SU-DHL-6 (cell line): ENCODE data around the gene KLF13.

Experiments used
- H2AFZ ChIP-seq: fragments of 200-600 bp; sonication (generic); 2 replicates; pipeline ENCODE4 v1.6.1; 2014; ENCODE audit warnings: low read depth, mild to moderate bottlenecking, moderate library complexity, mixed read lengths, antibody characterized with exemption, low read length; ENCODE audit not compliant: severe bottlenecking
- H3F3A ChIP-seq: fragments of 200-600 bp; shearing (Covaris generic); 2 replicates; pipeline ENCODE4 v1.6.0; 2016; ENCODE audit warnings: antibody characterized with exemption, mild to moderate bottlenecking; ENCODE audit not compliant: insufficient read depth
- H3K27ac ChIP-seq: fragments of 200-600 bp; sonication (generic); 2 replicates; pipeline ENCODE4 v1.5.1; 2016; ENCODE audit warnings: low read depth, mild to moderate bottlenecking, low read length, moderate library complexity, mixed read lengths
- H3K27me3 ChIP-seq: fragments of 200-600 bp; sonication (generic), shearing (Covaris generic); 2 replicates; pipeline ENCODE4 v1.6.0; 2014; ENCODE audit warnings: mild to moderate bottlenecking, low read length
- H3K36me3 ChIP-seq: fragments of 200-600 bp; sonication (generic); 2 replicates; pipeline ENCODE4 v1.6.1; 2014; ENCODE audit warnings: mild to moderate bottlenecking, low read length, mixed read lengths
- H3K4me2 ChIP-seq: fragments of 300-600, 200-600 bp; shearing (Covaris generic), sonication (generic); 2 replicates; pipeline ENCODE4 v1.6.0; 2014; ENCODE audit warnings: low read length, low read depth, mild to moderate bottlenecking; ENCODE audit not compliant: poor library complexity, severe bottlenecking
- H3K4me3 ChIP-seq: fragments of 200-600 bp; sonication (generic); 2 replicates; pipeline ENCODE4 v1.5.1; 2014; ENCODE audit warnings: antibody characterized with exemption, low read length, mild to moderate bottlenecking, mixed read lengths; ENCODE audit not compliant: insufficient read depth, poor library complexity, severe bottlenecking
- H3K79me2 ChIP-seq: fragments of 200-600 bp; sonication (generic); 2 replicates; pipeline ENCODE4 v1.6.1; 2014; ENCODE audit warnings: mild to moderate bottlenecking, low read length, moderate library complexity; ENCODE audit not compliant: insufficient read depth
- H3K9ac ChIP-seq: fragments of 200-600 bp; sonication (generic); 2 replicates; pipeline ENCODE4 v1.7.0; 2014; ENCODE audit warnings: mild to moderate bottlenecking, low read length
- H3K9me2 ChIP-seq: fragments of 200-600 bp; sonication (generic); replicated peaks from 2 replicates; pipeline ENCODE4 v1.6.1; 2014; ENCODE audit warnings: low read length; ENCODE audit not compliant: insufficient read depth
- H3K9me3 ChIP-seq: fragments of 200-600 bp; sonication (generic); 2 replicates; pipeline ENCODE4 v1.6.1; 2014; ENCODE audit warnings: low read length, mixed read lengths; ENCODE audit not compliant: insufficient read depth
- H4K20me1 ChIP-seq: fragments of 200-600 bp; sonication (generic); 2 replicates; pipeline ENCODE4 v1.6.1; 2014; ENCODE audit warnings: low read depth, mild to moderate bottlenecking, antibody characterized with exemption, low read length, moderate library complexity, mixed read lengths
- CTCF ChIP-seq: fragments of 200-600 bp; sonication (generic); IDR thresholded peaks from one replicate; pipeline ENCODE4 v1.5.1; 2017; ENCODE audit warnings: antibody characterized with exemption, mild to moderate bottlenecking, low read length, moderate library complexity; ENCODE audit not compliant: insufficient read depth, poor library complexity, severe bottlenecking
- EZH2phosphoT487 ChIP-seq: fragments of 200-600 bp; sonication (generic), shearing (Covaris generic); conservative IDR thresholded peaks from 2 replicates; pipeline ENCODE4 v1.6.1; 2018; ENCODE audit warnings: mild to moderate bottlenecking, antibody characterized with exemption, low read length, moderate library complexity, mixed read lengths

Gene KLF13

GRCh38 chr15:31306426-31307269 is 20.0 kb upstream of the KLF13 start:
- no peak overlapping the region for H3K4me2 ChIP-seq

GRCh38 chr15:31307270-31308184 is 19.1 kb upstream of the KLF13 start:
- Histone ChIP-seq H3K27me3 (no peaks in the 10 kb centered on the region), H3K4me2 (no peak overlapping the region), H3K9me2 (no peaks in the 10 kb centered on the region), H3F3A (no peaks in the 10 kb centered on the region), H3K9me3 (no peaks in the 10 kb centered on the region), H3K79me2 (no peaks in the 10 kb centered on the region), H3K36me3 (no peaks in the 10 kb centered on the region), H3K4me3 (no peak overlapping the region), H3K9ac (no peak overlapping the region), H4K20me1 (no peaks in the 10 kb centered on the region), H2AFZ (no peak overlapping the region), H3K27ac (no peak overlapping the region)
- TF ChIP-seq CTCF (no peak), EZH2phosphoT487 (no peak)

More at GRCh38 chr15:31306426-31307269, 20.0 kb upstream of the KLF13 start:
- TF ChIP-seq CTCF (no peak), EZH2phosphoT487 (no peak)
- Histone ChIP-seq H3K27ac (no peak overlapping the region), H3K9me3 (no peaks in the 10 kb centered on the region), H3K79me2 (no peaks in the 10 kb centered on the region), H4K20me1 (no peaks in the 10 kb centered on the region), H3F3A (no peaks in the 10 kb centered on the region), H2AFZ (no peak overlapping the region), H3K9me2 (no peaks in the 10 kb centered on the region), H3K9ac (no peak overlapping the region), H3K36me3 (no peaks in the 10 kb centered on the region), H3K4me3 (no peak overlapping the region), H3K27me3 (no peaks in the 10 kb centered on the region)

DNA sequence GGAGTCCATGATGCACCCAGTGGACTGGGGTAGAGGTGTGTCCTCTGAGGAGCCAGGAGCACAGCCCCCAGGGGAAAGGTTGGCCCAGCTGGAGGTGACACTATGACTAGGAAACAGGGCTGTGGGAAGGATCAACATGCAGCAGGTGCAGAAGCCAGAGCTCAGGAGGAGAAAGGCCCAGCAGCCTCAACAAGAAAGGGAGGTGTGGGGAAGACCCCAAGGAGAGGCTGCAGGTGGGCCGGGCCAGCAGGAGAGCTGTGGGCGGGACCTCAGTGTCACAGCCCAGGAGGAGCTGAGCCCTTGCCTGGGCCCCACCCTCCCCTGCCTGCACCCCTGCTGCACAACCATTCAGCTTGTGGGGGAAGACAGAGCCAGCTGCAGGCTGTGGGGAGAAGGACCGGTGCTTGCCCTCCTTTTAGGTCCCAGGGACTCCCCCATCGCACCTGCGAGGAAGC is 18.4 kb upstream of the KLF13 start:
- Histone ChIP-seq H3K9me3 (no peaks in the 10 kb centered on the region), H3K27me3 (no peaks in the 10 kb centered on the region), H3K4me2 (no peak overlapping the region), H2AFZ (no peak overlapping the region), H3F3A (no peaks in the 10 kb centered on the region), H4K20me1 (no peaks in the 10 kb centered on the region), H3K27ac (no peak overlapping the region), H3K4me3 (no peak overlapping the region), H3K9ac (no peak overlapping the region), H3K79me2 (no peaks in the 10 kb centered on the region), H3K9me2 (no peaks in the 10 kb centered on the region), H3K36me3 (no peaks in the 10 kb centered on the region)
- TF ChIP-seq CTCF (no peak), EZH2phosphoT487 (no peak)
